ENCODE measurements around the gene TIFAB. TPM values are rescaled to one million over a fixed set of nuclear protein-coding genes. Genes with fewer than 3 reads are reported as not detected.

Gene TIFAB
- total RNA-seq, 1 experiment from 2014 or later, result not detected

DNA sequence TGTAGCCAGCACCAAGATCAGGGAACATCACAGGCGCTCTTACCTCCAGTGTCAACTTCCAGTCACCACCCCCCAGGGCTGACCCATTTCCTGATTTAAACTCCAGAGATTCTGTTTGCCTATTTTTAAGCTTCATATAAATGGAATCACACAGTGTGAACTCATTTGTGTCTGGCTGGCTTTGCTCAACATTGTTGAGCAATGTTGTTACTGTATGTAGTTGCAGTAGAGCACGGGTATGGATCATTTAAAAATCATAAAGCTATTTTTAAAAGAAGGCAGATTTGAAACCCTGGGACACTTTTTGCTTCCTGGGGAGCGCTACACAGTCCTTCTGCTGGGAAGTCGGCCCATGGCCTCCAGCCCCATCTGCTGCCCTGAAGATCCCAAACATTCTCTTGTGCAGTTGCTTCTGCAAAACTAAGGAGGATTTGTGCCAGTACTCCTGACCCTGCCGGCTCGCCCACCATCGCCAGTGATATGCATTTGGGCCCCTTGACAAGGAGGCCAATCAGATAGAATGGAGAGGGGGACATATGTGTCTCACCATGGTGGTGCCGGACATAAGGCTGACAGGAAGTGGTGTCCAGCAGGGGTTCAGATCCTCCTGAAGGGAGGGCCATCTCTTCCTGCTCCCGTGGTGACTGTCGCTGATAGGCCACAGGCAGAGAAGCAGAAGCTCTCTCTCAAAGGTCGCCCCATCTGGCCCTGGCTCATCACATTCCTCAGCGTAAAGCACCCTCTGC lies 18.3 kb downstream of the TIFAB start:
- no TSS peak for BruUV-seq (replicated peaks)
- POLR2A ChIA-PET (ENCODE audit: unreplicated experiment), result no interaction called here
- H3K9me3 ChIP-seq (ENCODE audit: low read length), result no peaks in the 10 kb centered on the region

DNA sequence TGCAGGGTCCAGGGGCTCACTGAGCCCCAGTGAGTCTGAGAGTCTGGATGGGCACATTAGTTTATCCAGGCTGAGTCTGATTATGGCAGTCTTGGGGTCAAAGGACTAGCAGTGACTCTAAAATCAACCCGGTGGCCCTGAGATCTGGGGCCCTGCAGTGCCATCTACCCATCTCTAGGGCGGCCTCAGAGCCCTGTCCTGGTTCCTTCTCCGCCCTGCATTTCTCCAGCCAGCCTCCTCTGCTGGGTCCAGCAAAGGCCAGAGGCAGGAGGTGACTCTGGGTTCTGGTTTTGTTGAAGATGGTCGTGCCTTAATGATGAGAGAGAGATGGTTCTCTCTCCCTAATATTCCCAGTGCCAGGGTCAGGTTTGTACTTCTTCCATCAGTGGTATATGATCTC lies 20.0 kb downstream of the TIFAB start:
- Histone ChIP-seq H3K27ac (ENCODE audit: low read length) (no peak overlapping the region), H3K9me3 (ENCODE audit: low read length) (no peaks in the 10 kb centered on the region), H3K9me2 (replicated peaks; ENCODE audit: low read length) (no peaks in the 10 kb centered on the region), H3K79me2 (ENCODE audit: low read length) (no peaks in the 10 kb centered on the region), H3K4me2 (ENCODE audit: low read length) (no peak overlapping the region), H2AFZ (ENCODE audit: low read length) (no peak overlapping the region), H3K36me3 (ENCODE audit: low read depth, low read length) (no peaks in the 10 kb centered on the region), H4K20me1 (ENCODE audit: low read length) (no peaks in the 10 kb centered on the region), H3K4me1 (ENCODE audit: insufficient read depth, low read length) (peaks cover 3% of the 10 kb centered on the region), H3K9ac (ENCODE audit: low read length) (no peak overlapping the region), H3K27me3 (ENCODE audit: low read length) (no peaks in the 10 kb centered on the region), H3F3A (ENCODE audit: low read length, unreplicated experiment) (no peaks in the 10 kb centered on the region), H3K4me3 (ENCODE audit: low read length) (no peak overlapping the region)
- TF ChIP-seq EZH2phosphoT487 (IDR thresholded peaks at IDR 0.05; ENCODE audit: borderline replicate concordance, low read length) (no peak), EZH2 (IDR thresholded peaks at IDR 0.05; ENCODE audit: low read length, unreplicated experiment) (no peak)
- TF ChIP-seq, protein P1, sequence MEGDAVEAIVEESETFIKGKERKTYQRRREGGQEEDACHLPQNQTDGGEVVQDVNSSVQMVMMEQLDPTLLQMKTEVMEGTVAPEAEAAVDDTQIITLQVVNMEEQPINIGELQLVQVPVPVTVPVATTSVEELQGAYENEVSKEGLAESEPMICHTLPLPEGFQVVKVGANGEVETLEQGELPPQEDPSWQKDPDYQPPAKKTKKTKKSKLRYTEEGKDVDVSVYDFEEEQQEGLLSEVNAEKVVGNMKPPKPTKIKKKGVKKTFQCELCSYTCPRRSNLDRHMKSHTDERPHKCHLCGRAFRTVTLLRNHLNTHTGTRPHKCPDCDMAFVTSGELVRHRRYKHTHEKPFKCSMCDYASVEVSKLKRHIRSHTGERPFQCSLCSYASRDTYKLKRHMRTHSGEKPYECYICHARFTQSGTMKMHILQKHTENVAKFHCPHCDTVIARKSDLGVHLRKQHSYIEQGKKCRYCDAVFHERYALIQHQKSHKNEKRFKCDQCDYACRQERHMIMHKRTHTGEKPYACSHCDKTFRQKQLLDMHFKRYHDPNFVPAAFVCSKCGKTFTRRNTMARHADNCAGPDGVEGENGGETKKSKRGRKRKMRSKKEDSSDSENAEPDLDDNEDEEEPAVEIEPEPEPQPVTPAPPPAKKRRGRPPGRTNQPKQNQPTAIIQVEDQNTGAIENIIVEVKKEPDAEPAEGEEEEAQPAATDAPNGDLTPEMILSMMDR (conservative IDR thresholded peaks at IDR 0.05; ENCODE audit: low read depth, low read length), result no peak
- ChIA-PET CTCF (interaction anchor here (0.5 kb wide), 1 partner anchor 421 kb away, joined by 3 read pairs; no protein-coding TSS in a partner anchor), POLR2A (ENCODE audit: unreplicated experiment) (no interaction called here)
- intact Hi-C loops (cut with micrococcal nuclease), result no loop called here
- ATAC-seq (no peak), DNase-seq (no peak)
- no TSS peak for BruUV-seq (replicated peaks)

More for the DNA sequence above, 18.3 kb downstream of the TIFAB start:
- Histone ChIP-seq H4K20me1 (ENCODE audit: low read length) (no peaks in the 10 kb centered on the region), H3K4me3 (ENCODE audit: low read length) (no peak overlapping the region), H3K4me1 (ENCODE audit: insufficient read depth, low read length) (peaks cover 12% of the 10 kb centered on the region), H3K27me3 (ENCODE audit: low read length) (no peaks in the 10 kb centered on the region), H3K4me2 (ENCODE audit: low read length) (no peak overlapping the region), H3K9me2 (replicated peaks; ENCODE audit: low read length) (no peaks in the 10 kb centered on the region), H3K79me2 (ENCODE audit: low read length) (no peaks in the 10 kb centered on the region), H3K9ac (ENCODE audit: low read length) (no peak overlapping the region), H3K36me3 (ENCODE audit: low read depth, low read length) (no peaks in the 10 kb centered on the region), H3F3A (ENCODE audit: low read length, unreplicated experiment) (no peaks in the 10 kb centered on the region), H2AFZ (ENCODE audit: low read length) (no peak overlapping the region), H3K27ac (ENCODE audit: low read length) (no peak overlapping the region)
- CTCF ChIA-PET, result no interaction called here
- ATAC-seq (no peak), DNase-seq (no peak)
- intact Hi-C loops (cut with micrococcal nuclease), result no loop called here
- TF ChIP-seq EZH2 (IDR thresholded peaks at IDR 0.05; ENCODE audit: low read length, unreplicated experiment), result no peak
- TF ChIP-seq EZH2phosphoT487 (IDR thresholded peaks at IDR 0.05; ENCODE audit: borderline replicate concordance, low read length), result no peak
- TF ChIP-seq, protein P1 (conservative IDR thresholded peaks at IDR 0.05; ENCODE audit: low read depth, low read length), result no peak

DNA sequence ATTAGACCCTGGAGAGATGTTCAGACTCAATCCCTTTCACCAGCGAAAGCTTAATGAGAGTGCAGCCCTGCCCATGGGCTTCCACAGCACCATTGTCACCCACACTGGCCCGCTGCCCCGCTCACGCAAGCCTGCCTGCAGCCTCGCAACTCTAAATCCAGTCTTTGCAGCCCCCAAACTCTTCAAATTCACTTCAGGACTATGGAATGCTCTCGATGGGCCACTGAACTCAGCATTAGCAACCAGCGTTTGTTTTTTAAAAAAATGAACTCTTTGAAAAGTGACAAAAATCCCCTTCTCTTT lies 22.1 kb downstream of the TIFAB start:
- H3K4me2 ChIP-seq (ENCODE audit: low read length), result no peak overlapping the region
- no peaks in the 10 kb centered on the region for H3F3A ChIP-seq (ENCODE audit: low read length, unreplicated experiment)
- intact Hi-C loops (cut with micrococcal nuclease), result no loop called here
- ATAC-seq (no peak), DNase-seq (no peak)
- ChIA-PET POLR2A (ENCODE audit: unreplicated experiment) (no interaction called here), CTCF (no interaction called here)
- no peaks in the 10 kb centered on the region for H3K27me3 ChIP-seq (ENCODE audit: low read length)
- H3K27ac ChIP-seq (ENCODE audit: low read length), result no peak overlapping the region
- no peak overlapping the region for H2AFZ ChIP-seq (ENCODE audit: low read length)
- no peaks in the 10 kb centered on the region for H4K20me1 ChIP-seq (ENCODE audit: low read length)
- no peaks in the 10 kb centered on the region for H3K4me1 ChIP-seq (ENCODE audit: insufficient read depth, low read length)
- no peak for TF ChIP-seq EZH2phosphoT487 (IDR thresholded peaks at IDR 0.05; ENCODE audit: borderline replicate concordance, low read length)
- TF ChIP-seq, protein P1 (conservative IDR thresholded peaks at IDR 0.05; ENCODE audit: low read depth, low read length), result no peak
- no peak for TF ChIP-seq EZH2 (IDR thresholded peaks at IDR 0.05; ENCODE audit: low read length, unreplicated experiment)
- H3K79me2 ChIP-seq (ENCODE audit: low read length), result no peaks in the 10 kb centered on the region
- BruUV-seq (replicated peaks), result no TSS peak
- no peaks in the 10 kb centered on the region for H3K9me3 ChIP-seq (ENCODE audit: low read length)
- no peaks in the 10 kb centered on the region for H3K9me2 ChIP-seq (replicated peaks; ENCODE audit: low read length)
- H3K9ac ChIP-seq (ENCODE audit: low read length), result no peak overlapping the region
- H3K36me3 ChIP-seq (ENCODE audit: low read depth, low read length), result no peaks in the 10 kb centered on the region
- no peak overlapping the region for H3K4me3 ChIP-seq (ENCODE audit: low read length)
